ENCODE data around the gene PDS5A.

The PDS5A gene

GRCh38 chr4:40016007-40016406, 38.3 kb upstream of the PDS5A start:
- H3K36me3 ChIP-seq (ENCODE audit: control insufficient read depth, low read length) = no peaks in the 10 kb centered on the region
- H3K79me2 ChIP-seq (ENCODE audit: control insufficient read depth, low read length) = no peaks in the 10 kb centered on the region
- TF ChIP-seq CTCF (IDR thresholded peaks at IDR 0.05; ENCODE audit: low read depth, low read length, poor library complexity, severe bottlenecking) (no peak), EZH2phosphoT487 (IDR thresholded peaks at IDR 0.05; ENCODE audit: borderline replicate concordance, low read length) (no peak)
- no peaks in the 10 kb centered on the region for H3K9me3 ChIP-seq (ENCODE audit: control insufficient read depth, insufficient read depth, low read length)
- H3K4me1 ChIP-seq (ENCODE audit: control insufficient read depth, low read length) = no peaks in the 10 kb centered on the region
- no peak overlapping the region for H3K4me2 ChIP-seq (ENCODE audit: low read length)
- H3K9me2 ChIP-seq (replicated peaks; ENCODE audit: control insufficient read depth, low read length) = no peaks in the 10 kb centered on the region
- H3K27ac ChIP-seq (ENCODE audit: low read depth, low read length) = no peak overlapping the region
- no peaks in the 10 kb centered on the region for H4K20me1 ChIP-seq (ENCODE audit: control insufficient read depth, insufficient read depth, low read depth, low read length)
- no peak overlapping the region for H3K4me3 ChIP-seq (ENCODE audit: low read length)
- H3K27me3 ChIP-seq (ENCODE audit: control insufficient read depth, low read length) = no peaks in the 10 kb centered on the region
- H3F3A ChIP-seq (ENCODE audit: control insufficient read depth, insufficient read depth) = no peaks in the 10 kb centered on the region

- Histone ChIP-seq H3K27ac (ENCODE audit: low read depth, low read length) (no peak overlapping the region), H3K36me3 (ENCODE audit: control insufficient read depth, low read length) (no peaks in the 10 kb centered on the region), H3K4me3 (ENCODE audit: low read length) (no peak overlapping the region), H3K9me3 (ENCODE audit: control insufficient read depth, insufficient read depth, low read length) (no peaks in the 10 kb centered on the region), H3K79me2 (ENCODE audit: control insufficient read depth, low read length) (no peaks in the 10 kb centered on the region), H3F3A (ENCODE audit: control insufficient read depth, insufficient read depth) (no peaks in the 10 kb centered on the region; the same call in 1 of the 2 replicates), H3K4me1 (ENCODE audit: control insufficient read depth, low read length) (peaks cover 13% of the 10 kb centered on the region), H3K9me2 (replicated peaks; ENCODE audit: control insufficient read depth, low read length) (no peaks in the 10 kb centered on the region), H3K27me3 (ENCODE audit: control insufficient read depth, low read length) (no peaks in the 10 kb centered on the region), H4K20me1 (ENCODE audit: control insufficient read depth, insufficient read depth, low read depth, low read length) (no peaks in the 10 kb centered on the region), H3K4me2 (ENCODE audit: low read length) (no peak overlapping the region)
- TF ChIP-seq EZH2phosphoT487 (IDR thresholded peaks at IDR 0.05; ENCODE audit: borderline replicate concordance, low read length) (no peak), CTCF (IDR thresholded peaks at IDR 0.05; ENCODE audit: low read depth, low read length, poor library complexity, severe bottlenecking) (no peak)
Observed at GRCh38 chr4:40003986-40004385, 26.3 kb upstream of the PDS5A start.

GRCh38 chr4:40000711-40001110, 23.0 kb upstream of the PDS5A start:
- H3K4me2 ChIP-seq (ENCODE audit: low read length) = no peak overlapping the region
- TF ChIP-seq CTCF (IDR thresholded peaks at IDR 0.05; ENCODE audit: low read depth, low read length, poor library complexity, severe bottlenecking) (no peak), EZH2phosphoT487 (IDR thresholded peaks at IDR 0.05; ENCODE audit: borderline replicate concordance, low read length) (no peak)

More at GRCh38 chr4:40000711-40001110, 23.0 kb upstream of the PDS5A start:
- Histone ChIP-seq H3K4me1 (ENCODE audit: control insufficient read depth, low read length) (peaks cover 13% of the 10 kb centered on the region), H3K9me2 (replicated peaks; ENCODE audit: control insufficient read depth, low read length) (no peaks in the 10 kb centered on the region), H3F3A (ENCODE audit: control insufficient read depth, insufficient read depth) (no peaks in the 10 kb centered on the region; the same call in 1 of the 2 replicates), H3K27me3 (ENCODE audit: control insufficient read depth, low read length) (no peaks in the 10 kb centered on the region), H4K20me1 (ENCODE audit: control insufficient read depth, insufficient read depth, low read depth, low read length) (no peaks in the 10 kb centered on the region), H3K27ac (ENCODE audit: low read depth, low read length) (no peak overlapping the region), H3K4me3 (ENCODE audit: low read length) (no peak overlapping the region), H3K9me3 (ENCODE audit: control insufficient read depth, insufficient read depth, low read length) (no peaks in the 10 kb centered on the region), H3K36me3 (ENCODE audit: control insufficient read depth, low read length) (no peaks in the 10 kb centered on the region), H3K79me2 (ENCODE audit: control insufficient read depth, low read length) (no peaks in the 10 kb centered on the region)
